OCI-LY1 (cell line): Measurements from ENCODE around the gene FAT2.

Experiments used
- EZH2 ChIP-seq: fragments of 200-600 bp; sonication (generic), shearing (Covaris generic); IDR thresholded peaks from 2 replicates; pipeline ENCODE4 v1.8.0; 2017; ENCODE audit warnings: borderline replicate concordance, mixed run types, mild to moderate bottlenecking, antibody characterized with exemption, low read length, moderate library complexity, mixed read lengths
- TF ChIP-seq, protein P1 (sequence below): fragments of 200-600 bp; sonication (generic), shearing (Covaris generic); IDR thresholded peaks from 2 replicates; pipeline ENCODE4 v1.5.1; 2017; ENCODE audit warnings: mild to moderate bottlenecking, antibody characterized with exemption, low read length, moderate library complexity, mixed read lengths

- TF ChIP-seq, protein P1, sequence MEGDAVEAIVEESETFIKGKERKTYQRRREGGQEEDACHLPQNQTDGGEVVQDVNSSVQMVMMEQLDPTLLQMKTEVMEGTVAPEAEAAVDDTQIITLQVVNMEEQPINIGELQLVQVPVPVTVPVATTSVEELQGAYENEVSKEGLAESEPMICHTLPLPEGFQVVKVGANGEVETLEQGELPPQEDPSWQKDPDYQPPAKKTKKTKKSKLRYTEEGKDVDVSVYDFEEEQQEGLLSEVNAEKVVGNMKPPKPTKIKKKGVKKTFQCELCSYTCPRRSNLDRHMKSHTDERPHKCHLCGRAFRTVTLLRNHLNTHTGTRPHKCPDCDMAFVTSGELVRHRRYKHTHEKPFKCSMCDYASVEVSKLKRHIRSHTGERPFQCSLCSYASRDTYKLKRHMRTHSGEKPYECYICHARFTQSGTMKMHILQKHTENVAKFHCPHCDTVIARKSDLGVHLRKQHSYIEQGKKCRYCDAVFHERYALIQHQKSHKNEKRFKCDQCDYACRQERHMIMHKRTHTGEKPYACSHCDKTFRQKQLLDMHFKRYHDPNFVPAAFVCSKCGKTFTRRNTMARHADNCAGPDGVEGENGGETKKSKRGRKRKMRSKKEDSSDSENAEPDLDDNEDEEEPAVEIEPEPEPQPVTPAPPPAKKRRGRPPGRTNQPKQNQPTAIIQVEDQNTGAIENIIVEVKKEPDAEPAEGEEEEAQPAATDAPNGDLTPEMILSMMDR = no peak
- TF ChIP-seq EZH2 = no peak
These were observed 34.2 kb upstream of the FAT2 start for GRCh38 chr5:151625285-151625684.
